WTC11 (cell line): ENCODE data around the gene OR1D5. TPM values are rescaled to one million over a fixed set of nuclear protein-coding genes. Genes with fewer than 3 reads are reported as not detected.

Source experiments
- ATAC-seq: fragments of 200-7000 bp; cut with Tn5 transposase; 2 replicates; pipeline ENCODE4 v1.10.0; 2021; ENCODE audit warnings: mild to moderate bottlenecking, moderate library complexity
- CTCF ChIA-PET: fragments of 300-600 bp; sonication (Branson Sonifier 250); formaldehyde crosslinking; loops from one replicate; lab custom pipeline; 2021; ENCODE audit warnings: antibody characterized with exemption; lab: Charles Lee
- POLR2A ChIA-PET: fragments of 350-600 bp; sonication (Branson Sonifier 250); formaldehyde crosslinking; loops from one replicate; lab custom pipeline; 2021; ENCODE audit warnings: antibody characterized with exemption; lab: Charles Lee
- DNase-seq: peaks from one replicate; pipeline ENCODE4 v3.0.0; 2021; ENCODE audit warnings: low spot score
- H3K27ac Mint-ChIP-seq: 2 replicates; pipeline ENCODE4 v1.8.0; 2021; ENCODE audit warnings: mixed read lengths
- H3K27me3 Mint-ChIP-seq: 2 replicates; pipeline ENCODE4 v1.8.0; 2021; ENCODE audit warnings: low read depth, mild to moderate bottlenecking, moderate library complexity, mixed read lengths
- H3K36me3 Mint-ChIP-seq: 2 replicates; pipeline ENCODE4 v1.8.0; 2021; ENCODE audit warnings: mixed read lengths
- H3K4me1 Mint-ChIP-seq: 2 replicates; pipeline ENCODE4 v1.8.0; 2022; ENCODE audit warnings: mixed read lengths
- H3K4me3 Mint-ChIP-seq: 2 replicates; pipeline ENCODE4 v1.8.0; 2021; ENCODE audit warnings: mild to moderate bottlenecking, moderate library complexity, mixed read lengths
- H3K9me3 Mint-ChIP-seq: 2 replicates; pipeline ENCODE4 v1.8.0; 2021; ENCODE audit warnings: mixed read lengths
- ATF1 ChIP-seq: sonication (generic); formaldehyde crosslinking; IDR thresholded peaks from 2 replicates; pipeline ENCODE4 v1.8.1; 2023; ENCODE audit warnings: mild to moderate bottlenecking, moderate library complexity, missing genetic modification reagents
- CDX4 ChIP-seq: fragments of 250-450 bp; sonication (Bioruptor Pico); IDR thresholded peaks from 2 replicates; pipeline ENCODE4 v1.9.0; 2021; ENCODE audit warnings: moderate library complexity, mild to moderate bottlenecking, inconsistent platforms, borderline replicate concordance
- CREB1 ChIP-seq: sonication (generic); formaldehyde crosslinking; IDR thresholded peaks from 2 replicates; pipeline ENCODE4 v1.8.0; 2023; ENCODE audit warnings: mild to moderate bottlenecking, missing genetic modification reagents
- FOXP4 ChIP-seq: sonication (generic); formaldehyde crosslinking; IDR thresholded peaks from 2 replicates; pipeline ENCODE4 v1.8.0; 2022; ENCODE audit warnings: mild to moderate bottlenecking, missing genetic modification reagents
- GTF2I ChIP-seq: fragments of 250-450 bp; sonication (Bioruptor Pico); conservative IDR thresholded peaks from 2 replicates; pipeline ENCODE4 v1.4.0; 2021; ENCODE audit warnings: mild to moderate bottlenecking
- KAT7 ChIP-seq: sonication (generic); formaldehyde crosslinking; IDR thresholded peaks from 2 replicates; pipeline ENCODE4 v1.8.1; 2023; ENCODE audit warnings: missing genetic modification reagents, mild to moderate bottlenecking, borderline replicate concordance
- NFATC4 ChIP-seq: fragments of 250-450 bp; sonication (Bioruptor Pico); IDR thresholded peaks from 2 replicates; pipeline ENCODE4 v1.9.0; 2021; ENCODE audit warnings: mild to moderate bottlenecking
- NFE2L1 ChIP-seq: sonication (generic); formaldehyde crosslinking; IDR thresholded peaks from 2 replicates; pipeline ENCODE4 v1.8.1; 2023; ENCODE audit warnings: missing genetic modification reagents
- PRDM15 ChIP-seq: sonication (generic); formaldehyde crosslinking; IDR thresholded peaks from 2 replicates; pipeline ENCODE4 v1.8.0; 2022; ENCODE audit warnings: missing genetic modification reagents
- SOX15 ChIP-seq: fragments of 250-450 bp; sonication (Bioruptor Pico); IDR thresholded peaks from 2 replicates; pipeline ENCODE4 v1.9.0; 2021; ENCODE audit warnings: mild to moderate bottlenecking
- SP1 ChIP-seq: sonication (generic); formaldehyde crosslinking; conservative IDR thresholded peaks from 2 replicates; pipeline ENCODE4 v1.8.1; 2022; ENCODE audit warnings: missing genetic modification reagents
- TCF7 ChIP-seq: sonication (generic); formaldehyde crosslinking; IDR thresholded peaks from 2 replicates; pipeline ENCODE4 v1.8.0; 2022; ENCODE audit warnings: mild to moderate bottlenecking, low read depth, missing genetic modification reagents, moderate library complexity
- TEAD1 ChIP-seq: sonication (generic); formaldehyde crosslinking; IDR thresholded peaks from 2 replicates; pipeline ENCODE4 v1.8.0; 2022; ENCODE audit warnings: mild to moderate bottlenecking, missing genetic modification reagents
- TP53 ChIP-seq: sonication (generic); formaldehyde crosslinking; IDR thresholded peaks from 2 replicates; pipeline ENCODE4 v1.8.1; 2023; ENCODE audit warnings: mild to moderate bottlenecking, missing genetic modification reagents
- USF2 ChIP-seq: sonication (generic); formaldehyde crosslinking; IDR thresholded peaks from 2 replicates; pipeline ENCODE4 v1.8.1; 2023; ENCODE audit warnings: mild to moderate bottlenecking, missing genetic modification reagents, moderate library complexity
- ZBTB43 ChIP-seq: sonication (generic); formaldehyde crosslinking; IDR thresholded peaks from 2 replicates; pipeline ENCODE4 v1.8.1; 2023; ENCODE audit warnings: mild to moderate bottlenecking, missing genetic modification reagents
- ZMAT4 ChIP-seq: fragments of 250-450 bp; sonication (Bioruptor Pico); IDR thresholded peaks from 2 replicates; pipeline ENCODE4 v1.9.0; 2021; ENCODE audit warnings: mild to moderate bottlenecking
- ZNF416 ChIP-seq: fragments of 250-450 bp; sonication (Bioruptor Pico); IDR thresholded peaks from 2 replicates; pipeline ENCODE4 v1.9.0; 2021; ENCODE audit warnings: mild to moderate bottlenecking, inconsistent platforms
- total RNA-seq: library from RNA; stranded (reverse); gene quantifications from 3 replicates; pipeline ENCODE4 v1.2.3, GENCODE V29; 2021
- TF ChIP-seq, protein P1 (sequence below): sonication (generic); formaldehyde crosslinking; IDR thresholded peaks from 2 replicates; pipeline ENCODE4 v1.8.1; 2022; ENCODE audit warnings: mild to moderate bottlenecking, missing genetic modification reagents, moderate library complexity, borderline replicate concordance
- TF ChIP-seq, protein P2 (sequence below): sonication (generic); formaldehyde crosslinking; IDR thresholded peaks from 2 replicates; pipeline ENCODE4 v1.8.1; 2022; ENCODE audit warnings: low read depth, missing genetic modification reagents, borderline replicate concordance

OR1D5 gene
- total RNA-seq, 1 experiment from 2014 or later: not detected

GRCh38 chr17:3039736-3040135, 23.7 kb downstream of the OR1D5 start (continued):
- TF ChIP-seq CREB1: no peak
- no peak for TF ChIP-seq SP1
- no peak for TF ChIP-seq ZBTB43
- TF ChIP-seq SOX15: no peak
- TF ChIP-seq, all 79 proteins: peak for 0

GRCh38 chr17:3038941-3039340, 24.5 kb downstream of the OR1D5 start:
- H3K4me3 Mint-ChIP-seq: no peak overlapping the region
- TF ChIP-seq PRDM15 (CRISPR knock-in tag) (no peak), ZNF416 (CRISPR knock-in tag) (no peak), CDX4 (CRISPR knock-in tag) (no peak), TCF7 (CRISPR knock-in tag) (no peak), NFE2L1 (CRISPR knock-in tag) (no peak), TP53 (no peak), USF2 (CRISPR knock-in tag) (no peak), TEAD1 (CRISPR knock-in tag) (no peak), KAT7 (CRISPR knock-in tag) (no peak), FOXP4 (CRISPR knock-in tag) (no peak), ZMAT4 (CRISPR knock-in tag) (no peak), ATF1 (CRISPR knock-in tag) (no peak), GTF2I (CRISPR knock-in tag) (no peak), NFATC4 (CRISPR knock-in tag) (no peak), CREB1 (no peak)
- TF ChIP-seq, protein P1, sequence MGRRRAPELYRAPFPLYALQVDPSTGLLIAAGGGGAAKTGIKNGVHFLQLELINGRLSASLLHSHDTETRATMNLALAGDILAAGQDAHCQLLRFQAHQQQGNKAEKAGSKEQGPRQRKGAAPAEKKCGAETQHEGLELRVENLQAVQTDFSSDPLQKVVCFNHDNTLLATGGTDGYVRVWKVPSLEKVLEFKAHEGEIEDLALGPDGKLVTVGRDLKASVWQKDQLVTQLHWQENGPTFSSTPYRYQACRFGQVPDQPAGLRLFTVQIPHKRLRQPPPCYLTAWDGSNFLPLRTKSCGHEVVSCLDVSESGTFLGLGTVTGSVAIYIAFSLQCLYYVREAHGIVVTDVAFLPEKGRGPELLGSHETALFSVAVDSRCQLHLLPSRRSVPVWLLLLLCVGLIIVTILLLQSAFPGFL: no peak
- TF ChIP-seq, protein P2, sequence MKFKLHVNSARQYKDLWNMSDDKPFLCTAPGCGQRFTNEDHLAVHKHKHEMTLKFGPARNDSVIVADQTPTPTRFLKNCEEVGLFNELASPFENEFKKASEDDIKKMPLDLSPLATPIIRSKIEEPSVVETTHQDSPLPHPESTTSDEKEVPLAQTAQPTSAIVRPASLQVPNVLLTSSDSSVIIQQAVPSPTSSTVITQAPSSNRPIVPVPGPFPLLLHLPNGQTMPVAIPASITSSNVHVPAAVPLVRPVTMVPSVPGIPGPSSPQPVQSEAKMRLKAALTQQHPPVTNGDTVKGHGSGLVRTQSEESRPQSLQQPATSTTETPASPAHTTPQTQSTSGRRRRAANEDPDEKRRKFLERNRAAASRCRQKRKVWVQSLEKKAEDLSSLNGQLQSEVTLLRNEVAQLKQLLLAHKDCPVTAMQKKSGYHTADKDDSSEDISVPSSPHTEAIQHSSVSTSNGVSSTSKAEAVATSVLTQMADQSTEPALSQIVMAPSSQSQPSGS (CRISPR knock-in tag): no peak
- DNase-seq (no peak), ATAC-seq (peak; percentile 26; the same call in 1 of the 2 replicates)
- POLR2A ChIA-PET: no interaction called here
- H3K9me3 Mint-ChIP-seq: peaks cover 18% of the 10 kb centered on the region
- H3K4me1 Mint-ChIP-seq: no peaks in the 10 kb centered on the region
- peaks cover 8% of the 10 kb centered on the region for H3K27me3 Mint-ChIP-seq
- CTCF ChIA-PET: interaction anchor here (1.0 to 2.0 kb wide), 2 partner anchors 10 to 346 kb away, joined by 4 to 10 read pairs; no protein-coding TSS in a partner anchor
- peaks cover 11% of the 10 kb centered on the region for H3K36me3 Mint-ChIP-seq
- peak overlapping the region; percentile 13; the same call in 1 of the 2 replicates for H3K27ac Mint-ChIP-seq
